GM12878 (cell line): ENCODE results near the gene CCDC88A. TPM values are rescaled to one million over a fixed set of nuclear protein-coding genes. Genes with fewer than 3 reads are reported as not detected.
A peak's percentile ranks its signal among the peaks of the same experiment; 100 is the strongest.

ENCODE experiments used
- ASH2L ChIP-seq: fragments of 300-600, 200-600 bp; sonication (generic); IDR thresholded peaks from 2 replicates; pipeline ENCODE4 v1.6.1; 2017; ENCODE audit warnings: low read depth, mild to moderate bottlenecking, borderline replicate concordance
- BACH1 ChIP-seq: fragments of 450-650 bp; IDR thresholded peaks from 2 replicates; pipeline ENCODE4 v1.6.1; 2017; ENCODE audit warnings: mild to moderate bottlenecking, borderline replicate concordance
- BHLHE40 ChIP-seq, 2 experiments: fragments of 450-650 bp in 1 of 2; IDR thresholded peaks; 2 replicates each; pipeline ENCODE4 v1.6.1; 2011 to 2017; ENCODE audit warnings: low read depth in 2 of 2, borderline replicate concordance in 1 of 2, improper control_type of control experiment in 1 of 2, low read length in 1 of 2, mild to moderate bottlenecking in 1 of 2
- CEBPB ChIP-seq, 2 experiments: fragments of 150-350 bp in 1 of 2; IDR thresholded peaks; 2 replicates each; pipeline ENCODE4 v1.6.1; 2012 to 2014; ENCODE audit warnings: low read depth in 2 of 2, low read length in 2 of 2, borderline replicate concordance in 1 of 2, inconsistent platforms in 1 of 2
- EED ChIP-seq: sonication (generic); IDR thresholded peaks from 2 replicates; pipeline ENCODE4 v1.6.1; 2016; ENCODE audit warnings: antibody characterized with exemption, low read depth
- ESRRA ChIP-seq: IDR thresholded peaks from 2 replicates; pipeline ENCODE4 v1.6.1; 2012; ENCODE audit warnings: mild to moderate bottlenecking, low read length, improper control_type of control experiment
- ETV6 ChIP-seq, 2 experiments: fragments of 450-650 bp in 1 of 2; IDR thresholded peaks in 1 of 2; conservative IDR thresholded peaks in 1 of 2; 2 replicates each; pipeline ENCODE4 v1.6.1; 2014; ENCODE audit warnings: antibody characterized with exemption in 1 of 2, borderline replicate concordance in 1 of 2, low read depth in 1 of 2, mild to moderate bottlenecking in 1 of 2, moderate library complexity in 1 of 2
- FOS ChIP-seq: IDR thresholded peaks from 3 replicates; pipeline ENCODE4 v1.6.1; 2011; ENCODE audit warnings: borderline replicate concordance; ENCODE audit not compliant: insufficient read length; ENCODE audit errors: extremely low read depth
- FOXK2 ChIP-seq: fragments of 450-650 bp; IDR thresholded peaks from 2 replicates; pipeline ENCODE4 v1.6.1; 2017; ENCODE audit warnings: mild to moderate bottlenecking, moderate library complexity
- GATAD2B ChIP-seq: fragments of 450-650 bp; conservative IDR thresholded peaks from 2 replicates; pipeline ENCODE4 v1.6.1; 2017; ENCODE audit warnings: low read depth, mild to moderate bottlenecking, moderate library complexity
- MTA3 ChIP-seq: IDR thresholded peaks from 2 replicates; pipeline ENCODE4 v1.6.1; 2012; ENCODE audit warnings: low read length, inconsistent platforms, borderline replicate concordance
- MYC ChIP-seq: IDR thresholded peaks from 2 replicates; pipeline ENCODE4 v1.6.1; 2011; ENCODE audit warnings: mild to moderate bottlenecking, low read length, moderate library complexity, inconsistent platforms; ENCODE audit not compliant: insufficient read depth, insufficient replicate concordance, insufficient read length, severe bottlenecking
- RB1 ChIP-seq: fragments of 450-650 bp; formaldehyde crosslinking; IDR thresholded peaks from 2 replicates; pipeline ENCODE4 v1.6.1; 2017; ENCODE audit warnings: mild to moderate bottlenecking, borderline replicate concordance
- RBBP5 ChIP-seq: fragments of 200-600 bp; sonication (generic); conservative IDR thresholded peaks from 2 replicates; pipeline ENCODE4 v1.6.1; 2016
- RELA ChIP-seq: fragments of 450-650 bp; IDR thresholded peaks from 2 replicates; pipeline ENCODE4 v1.8.0; 2014; ENCODE audit warnings: borderline replicate concordance; ENCODE audit not compliant: partially characterized antibody
- SIN3A ChIP-seq: IDR thresholded peaks from 2 replicates; pipeline ENCODE4 v1.6.1; 2012; ENCODE audit warnings: low read depth, low read length, improper control_type of control experiment
- SP1 ChIP-seq: IDR thresholded peaks from one replicate; pipeline ENCODE4 v1.6.1; 2011; ENCODE audit warnings: low read depth, low read length
- TCF12 ChIP-seq: IDR thresholded peaks from 2 replicates; pipeline ENCODE4 v1.6.1; 2011; ENCODE audit warnings: low read depth, mild to moderate bottlenecking, low read length
- ZBED1 ChIP-seq: IDR thresholded peaks from 2 replicates; pipeline ENCODE4 v1.6.1; 2016; ENCODE audit warnings: borderline replicate concordance
- ZNF274 ChIP-seq: IDR thresholded peaks from one replicate; pipeline ENCODE4 v1.8.0; 2011; ENCODE audit not compliant: insufficient read length, insufficient read depth
- polyA plus RNA-seq, 11 experiments: library from polyadenylated mRNA; depleted of rRNA in 4 of 11; unstranded in 6 of 11; stranded (reverse) in 5 of 11; fragments of >200 nt; fragmentation: Nextera tagmentation in 4 of 11; fragmentation: Illumina TruSeq in 1 of 11; extraction: Ambion mirVana in 4 of 11; extraction: Trizol in 1 of 11; gene quantifications; 1 replicate in 1 of 11; 2 replicates in 10 of 11; pipeline versions ENCODE4 v1.2.1 to v1.2.3, GENCODE V29; 2011 to 2016; ENCODE audit warnings: inconsistent platforms in 2 of 11, missing spikeins in 2 of 11, low read depth in 1 of 11
- total RNA-seq, 4 experiments: library from RNA; depleted of rRNA in 3 of 4; stranded (reverse); fragments of >200 nt in 3 of 4; fragmentation: Illumina TruSeq in 1 of 4; extraction: Trizol in 1 of 4; gene quantifications; 2 replicates each; pipeline versions ENCODE4 v1.2.1 to v1.2.3, GENCODE V29; 2013 to 2021
- TF ChIP-seq, protein P1 (sequence below): fragments of 450-650 bp; formaldehyde crosslinking; IDR thresholded peaks from 2 replicates; pipeline ENCODE4 v1.5.0; 2022; ENCODE audit warnings: mild to moderate bottlenecking, missing genetic modification characterization
- TF ChIP-seq, protein P2 (sequence below): IDR thresholded peaks from 2 replicates; pipeline ENCODE4 v1.6.1; 2012; ENCODE audit warnings: improper control_type of control experiment, low read depth, low read length; ENCODE audit not compliant: insufficient replicate concordance

Gene CCDC88A
- total and polyA plus RNA-seq, 10 of the 15 experiments (the other 5 are each of a cell fraction or from before 2014, with no cell fraction given): 1.8 to 71.6 (median 45.9) TPM

GRCh38 chr2:55419679-55420438 lies at the start of gene CCDC88A (continued):
- TF ChIP-seq ESRRA: no peak
- peak; percentile 77; the same call in 1 of the 2 replicates for TF ChIP-seq RB1
- TF ChIP-seq, protein P1, sequence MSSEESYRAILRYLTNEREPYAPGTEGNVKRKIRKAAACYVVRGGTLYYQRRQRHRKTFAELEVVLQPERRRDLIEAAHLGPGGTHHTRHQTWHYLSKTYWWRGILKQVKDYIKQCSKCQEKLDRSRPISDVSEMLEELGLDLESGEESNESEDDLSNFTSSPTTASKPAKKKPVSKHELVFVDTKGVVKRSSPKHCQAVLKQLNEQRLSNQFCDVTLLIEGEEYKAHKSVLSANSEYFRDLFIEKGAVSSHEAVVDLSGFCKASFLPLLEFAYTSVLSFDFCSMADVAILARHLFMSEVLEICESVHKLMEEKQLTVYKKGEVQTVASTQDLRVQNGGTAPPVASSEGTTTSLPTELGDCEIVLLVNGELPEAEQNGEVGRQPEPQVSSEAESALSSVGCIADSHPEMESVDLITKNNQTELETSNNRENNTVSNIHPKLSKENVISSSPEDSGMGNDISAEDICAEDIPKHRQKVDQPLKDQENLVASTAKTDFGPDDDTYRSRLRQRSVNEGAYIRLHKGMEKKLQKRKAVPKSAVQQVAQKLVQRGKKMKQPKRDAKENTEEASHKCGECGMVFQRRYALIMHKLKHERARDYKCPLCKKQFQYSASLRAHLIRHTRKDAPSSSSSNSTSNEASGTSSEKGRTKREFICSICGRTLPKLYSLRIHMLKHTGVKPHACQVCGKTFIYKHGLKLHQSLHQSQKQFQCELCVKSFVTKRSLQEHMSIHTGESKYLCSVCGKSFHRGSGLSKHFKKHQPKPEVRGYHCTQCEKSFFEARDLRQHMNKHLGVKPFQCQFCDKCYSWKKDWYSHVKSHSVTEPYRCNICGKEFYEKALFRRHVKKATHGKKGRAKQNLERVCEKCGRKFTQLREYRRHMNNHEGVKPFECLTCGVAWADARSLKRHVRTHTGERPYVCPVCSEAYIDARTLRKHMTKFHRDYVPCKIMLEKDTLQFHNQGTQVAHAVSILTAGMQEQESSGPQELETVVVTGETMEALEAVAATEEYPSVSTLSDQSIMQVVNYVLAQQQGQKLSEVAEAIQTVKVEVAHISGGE (CRISPR knock-in tag): no peak
- no peak; the same call in 1 of the 2 replicates for TF ChIP-seq BACH1
- no peak for TF ChIP-seq FOS
- no peak for TF ChIP-seq MTA3
- peak; percentile 89 to 94 for TF ChIP-seq BHLHE40 (IDR thresholded peaks at IDR 0.05; ENCODE audit: borderline replicate concordance in 1 of 2, low read depth in 2 of 2, low read length in 1 of 2)
- TF ChIP-seq, protein P2, sequence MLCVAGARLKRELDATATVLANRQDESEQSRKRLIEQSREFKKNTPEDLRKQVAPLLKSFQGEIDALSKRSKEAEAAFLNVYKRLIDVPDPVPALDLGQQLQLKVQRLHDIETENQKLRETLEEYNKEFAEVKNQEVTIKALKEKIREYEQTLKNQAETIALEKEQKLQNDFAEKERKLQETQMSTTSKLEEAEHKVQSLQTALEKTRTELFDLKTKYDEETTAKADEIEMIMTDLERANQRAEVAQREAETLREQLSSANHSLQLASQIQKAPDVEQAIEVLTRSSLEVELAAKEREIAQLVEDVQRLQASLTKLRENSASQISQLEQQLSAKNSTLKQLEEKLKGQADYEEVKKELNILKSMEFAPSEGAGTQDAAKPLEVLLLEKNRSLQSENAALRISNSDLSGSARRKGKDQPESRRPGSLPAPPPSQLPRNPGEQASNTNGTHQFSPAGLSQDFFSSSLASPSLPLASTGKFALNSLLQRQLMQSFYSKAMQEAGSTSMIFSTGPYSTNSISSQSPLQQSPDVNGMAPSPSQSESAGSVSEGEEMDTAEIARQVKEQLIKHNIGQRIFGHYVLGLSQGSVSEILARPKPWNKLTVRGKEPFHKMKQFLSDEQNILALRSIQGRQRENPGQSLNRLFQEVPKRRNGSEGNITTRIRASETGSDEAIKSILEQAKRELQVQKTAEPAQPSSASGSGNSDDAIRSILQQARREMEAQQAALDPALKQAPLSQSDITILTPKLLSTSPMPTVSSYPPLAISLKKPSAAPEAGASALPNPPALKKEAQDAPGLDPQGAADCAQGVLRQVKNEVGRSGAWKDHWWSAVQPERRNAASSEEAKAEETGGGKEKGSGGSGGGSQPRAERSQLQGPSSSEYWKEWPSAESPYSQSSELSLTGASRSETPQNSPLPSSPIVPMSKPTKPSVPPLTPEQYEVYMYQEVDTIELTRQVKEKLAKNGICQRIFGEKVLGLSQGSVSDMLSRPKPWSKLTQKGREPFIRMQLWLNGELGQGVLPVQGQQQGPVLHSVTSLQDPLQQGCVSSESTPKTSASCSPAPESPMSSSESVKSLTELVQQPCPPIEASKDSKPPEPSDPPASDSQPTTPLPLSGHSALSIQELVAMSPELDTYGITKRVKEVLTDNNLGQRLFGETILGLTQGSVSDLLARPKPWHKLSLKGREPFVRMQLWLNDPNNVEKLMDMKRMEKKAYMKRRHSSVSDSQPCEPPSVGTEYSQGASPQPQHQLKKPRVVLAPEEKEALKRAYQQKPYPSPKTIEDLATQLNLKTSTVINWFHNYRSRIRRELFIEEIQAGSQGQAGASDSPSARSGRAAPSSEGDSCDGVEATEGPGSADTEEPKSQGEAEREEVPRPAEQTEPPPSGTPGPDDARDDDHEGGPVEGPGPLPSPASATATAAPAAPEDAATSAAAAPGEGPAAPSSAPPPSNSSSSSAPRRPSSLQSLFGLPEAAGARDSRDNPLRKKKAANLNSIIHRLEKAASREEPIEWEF: no peak
- 0 out of 2 replicates have a peak, but pooled peaks have one; percentile 83 for TF ChIP-seq ASH2L
- TF ChIP-seq GATAD2B: peak; percentile 83
- peak; percentile 86; the same call in 1 of the 2 replicates for TF ChIP-seq TCF12
- TF ChIP-seq FOXK2: no peak
- TF ChIP-seq ZBED1: no peak
- TF ChIP-seq MYC: no peak
- TF ChIP-seq SIN3A: peak; percentile 6
- TF ChIP-seq RELA: peak; percentile 74
- no peak for TF ChIP-seq ZNF274
- TF ChIP-seq RBBP5: 0 out of 2 replicates have a peak, but pooled peaks have one; percentile 51
- TF ChIP-seq EED: peak; percentile 95
- TF ChIP-seq CEBPB (IDR thresholded peaks at IDR 0.05; ENCODE audit: borderline replicate concordance in 1 of 2, low read depth in 2 of 2, low read length in 2 of 2): no peak
- peak; percentile 47 for TF ChIP-seq SP1
- TF ChIP-seq ETV6 (conservative IDR thresholded peaks at IDR 0.05 in 1 of 2, IDR thresholded peaks at IDR 0.05 in 1 of 2; ENCODE audit: borderline replicate concordance in 1 of 2, low read depth in 1 of 2): no peak
